ENCODE results near the gene STYXL2.

The STYXL2 gene

DNA sequence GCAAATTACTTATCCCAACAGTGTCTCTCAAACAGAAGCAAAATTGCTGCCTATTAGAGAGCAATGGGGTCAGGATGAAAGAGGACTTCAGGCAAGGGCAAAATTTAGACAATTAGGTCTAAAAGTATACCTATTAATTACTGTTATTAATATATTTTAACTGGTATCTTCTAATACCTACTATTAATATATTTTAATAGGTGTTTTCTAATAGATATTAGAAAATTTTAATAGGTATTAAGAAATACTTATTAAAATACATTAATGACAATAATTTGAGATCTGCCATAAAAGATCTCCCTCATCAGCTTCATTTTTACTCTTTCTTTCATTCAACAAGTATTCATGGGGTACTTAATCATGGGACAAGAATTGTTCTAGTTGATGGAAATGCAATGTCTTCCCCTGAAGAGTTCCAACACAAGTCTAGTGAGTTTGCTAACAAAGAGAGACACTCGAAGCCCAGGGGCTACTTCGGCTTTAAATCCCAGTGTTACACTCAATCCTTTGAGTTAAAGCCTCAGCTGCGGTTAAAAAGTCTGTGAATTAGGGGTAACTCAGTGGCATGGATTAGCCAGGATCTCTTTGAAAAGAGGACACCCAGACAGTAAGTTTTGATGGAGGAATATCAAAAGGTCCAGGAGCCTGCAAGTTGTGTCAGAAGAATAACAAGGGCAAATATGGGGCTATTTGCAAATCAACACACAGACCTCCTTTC lies 44.1 kb downstream of the STYXL2 start:
- Histone ChIP-seq H3K4me1 (ENCODE audit: low read length) (no peaks in the 10 kb centered on the region), H3K9me2 (replicated peaks; ENCODE audit: insufficient read depth, low read length) (no peaks in the 10 kb centered on the region), H3K27me3 (replicated peaks; ENCODE audit: insufficient read depth, low read length) (no peaks in the 10 kb centered on the region), H3K9ac (ENCODE audit: low read length) (no peak overlapping the region), H3K4me3 (ENCODE audit: low read length) (no peak overlapping the region), H3F3A (ENCODE audit: insufficient read depth, low read length) (no peaks in the 10 kb centered on the region), H3K27ac (ENCODE audit: low read length) (no peak overlapping the region), H3K4me2 (ENCODE audit: low read depth, low read length) (no peak overlapping the region), H3K9me3 (replicated peaks; ENCODE audit: insufficient read depth, low read length) (no peaks in the 10 kb centered on the region), H4K20me1 (ENCODE audit: insufficient read depth, low read length) (no peaks in the 10 kb centered on the region), H3K36me3 (replicated peaks; ENCODE audit: insufficient read depth, low read length) (no peaks in the 10 kb centered on the region), H2AFZ (ENCODE audit: low read length) (no peak overlapping the region), H3K79me2 (ENCODE audit: low read length) (no peaks in the 10 kb centered on the region)
- TF ChIP-seq EZH2phosphoT487 (IDR thresholded peaks at IDR 0.05; ENCODE audit: low read length) (no peak), EZH2 (optimal IDR thresholded peaks at IDR 0.05; ENCODE audit: low read depth, low read length) (no peak)
- TF ChIP-seq, protein P1, sequence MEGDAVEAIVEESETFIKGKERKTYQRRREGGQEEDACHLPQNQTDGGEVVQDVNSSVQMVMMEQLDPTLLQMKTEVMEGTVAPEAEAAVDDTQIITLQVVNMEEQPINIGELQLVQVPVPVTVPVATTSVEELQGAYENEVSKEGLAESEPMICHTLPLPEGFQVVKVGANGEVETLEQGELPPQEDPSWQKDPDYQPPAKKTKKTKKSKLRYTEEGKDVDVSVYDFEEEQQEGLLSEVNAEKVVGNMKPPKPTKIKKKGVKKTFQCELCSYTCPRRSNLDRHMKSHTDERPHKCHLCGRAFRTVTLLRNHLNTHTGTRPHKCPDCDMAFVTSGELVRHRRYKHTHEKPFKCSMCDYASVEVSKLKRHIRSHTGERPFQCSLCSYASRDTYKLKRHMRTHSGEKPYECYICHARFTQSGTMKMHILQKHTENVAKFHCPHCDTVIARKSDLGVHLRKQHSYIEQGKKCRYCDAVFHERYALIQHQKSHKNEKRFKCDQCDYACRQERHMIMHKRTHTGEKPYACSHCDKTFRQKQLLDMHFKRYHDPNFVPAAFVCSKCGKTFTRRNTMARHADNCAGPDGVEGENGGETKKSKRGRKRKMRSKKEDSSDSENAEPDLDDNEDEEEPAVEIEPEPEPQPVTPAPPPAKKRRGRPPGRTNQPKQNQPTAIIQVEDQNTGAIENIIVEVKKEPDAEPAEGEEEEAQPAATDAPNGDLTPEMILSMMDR (IDR thresholded peaks at IDR 0.05; ENCODE audit: low read length): no peak
- no peak for DNase-seq

DNA sequence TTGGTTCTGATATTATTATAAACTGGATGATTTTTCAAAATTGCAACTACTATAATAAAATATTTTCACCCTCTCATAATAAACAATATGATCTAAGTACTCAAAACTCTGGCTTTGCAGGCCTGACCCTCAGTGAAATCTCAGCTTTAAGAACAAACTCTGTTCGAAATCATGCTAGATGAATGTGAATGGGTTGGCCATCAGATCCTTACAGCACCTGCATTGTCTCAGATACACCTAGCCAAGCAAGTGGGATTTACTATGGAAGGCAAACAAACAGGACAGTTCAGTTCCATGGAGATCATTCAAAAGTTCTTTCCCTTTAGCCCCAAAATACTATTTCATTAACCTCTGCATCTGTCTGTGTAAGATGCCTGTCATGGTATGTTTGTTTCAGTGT lies 44.8 kb downstream of the STYXL2 start:
- no peaks in the 10 kb centered on the region for H3K79me2 ChIP-seq (ENCODE audit: low read length)
- no peaks in the 10 kb centered on the region for H3K27me3 ChIP-seq (replicated peaks; ENCODE audit: insufficient read depth, low read length)
- H4K20me1 ChIP-seq (ENCODE audit: insufficient read depth, low read length): no peaks in the 10 kb centered on the region
- no peaks in the 10 kb centered on the region for H3K9me2 ChIP-seq (replicated peaks; ENCODE audit: insufficient read depth, low read length)
- H3F3A ChIP-seq (ENCODE audit: insufficient read depth, low read length): no peaks in the 10 kb centered on the region
- no peaks in the 10 kb centered on the region for H3K4me1 ChIP-seq (ENCODE audit: low read length)
- DNase-seq: no peak
- H2AFZ ChIP-seq (ENCODE audit: low read length): no peak overlapping the region
- no peak overlapping the region for H3K27ac ChIP-seq (ENCODE audit: low read length)
- H3K9ac ChIP-seq (ENCODE audit: low read length): no peak overlapping the region
- H3K4me2 ChIP-seq (ENCODE audit: low read depth, low read length): no peak overlapping the region
- H3K9me3 ChIP-seq (replicated peaks; ENCODE audit: insufficient read depth, low read length): no peaks in the 10 kb centered on the region
- no peaks in the 10 kb centered on the region for H3K36me3 ChIP-seq (replicated peaks; ENCODE audit: insufficient read depth, low read length)
- H3K4me3 ChIP-seq (ENCODE audit: low read length): no peak overlapping the region
- no peak for TF ChIP-seq EZH2 (optimal IDR thresholded peaks at IDR 0.05; ENCODE audit: low read depth, low read length)
- no peak for TF ChIP-seq EZH2phosphoT487 (IDR thresholded peaks at IDR 0.05; ENCODE audit: low read length)
- TF ChIP-seq, protein P1 (IDR thresholded peaks at IDR 0.05; ENCODE audit: low read length): no peak

DNA sequence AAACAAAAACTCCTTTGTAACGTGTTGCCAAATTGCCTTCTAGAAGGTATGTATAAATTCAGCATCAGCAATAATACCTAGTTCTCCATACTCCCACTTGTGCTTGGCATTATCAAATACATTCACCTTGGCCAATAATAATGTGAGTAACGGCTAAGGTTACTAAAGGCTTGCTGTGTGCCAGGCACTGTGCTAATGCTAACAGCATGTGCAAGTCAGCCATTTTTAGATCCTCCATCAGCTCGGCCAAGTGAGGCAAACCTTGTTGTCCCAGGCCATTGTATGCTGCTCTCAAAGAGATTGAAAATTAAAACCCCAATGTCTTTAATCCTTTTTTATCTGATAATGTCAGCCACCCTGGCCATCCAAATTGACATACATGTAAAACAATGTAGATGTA lies 48.1 kb downstream of the STYXL2 start:
- Histone ChIP-seq H2AFZ (ENCODE audit: low read length) (no peak overlapping the region), H3K79me2 (ENCODE audit: low read length) (no peaks in the 10 kb centered on the region), H3K9ac (ENCODE audit: low read length) (no peak overlapping the region), H3K4me1 (ENCODE audit: low read length) (no peaks in the 10 kb centered on the region), H3F3A (ENCODE audit: insufficient read depth, low read length) (no peaks in the 10 kb centered on the region), H3K4me3 (ENCODE audit: low read length) (no peak overlapping the region), H3K9me3 (replicated peaks; ENCODE audit: insufficient read depth, low read length) (no peaks in the 10 kb centered on the region), H3K9me2 (replicated peaks; ENCODE audit: insufficient read depth, low read length) (no peaks in the 10 kb centered on the region), H3K27ac (ENCODE audit: low read length) (no peak overlapping the region), H4K20me1 (ENCODE audit: insufficient read depth, low read length) (no peaks in the 10 kb centered on the region), H3K4me2 (ENCODE audit: low read depth, low read length) (no peak overlapping the region), H3K36me3 (replicated peaks; ENCODE audit: insufficient read depth, low read length) (no peaks in the 10 kb centered on the region), H3K27me3 (replicated peaks; ENCODE audit: insufficient read depth, low read length) (no peaks in the 10 kb centered on the region)
- no peak for DNase-seq
- TF ChIP-seq EZH2phosphoT487 (IDR thresholded peaks at IDR 0.05; ENCODE audit: low read length) (no peak), EZH2 (optimal IDR thresholded peaks at IDR 0.05; ENCODE audit: low read depth, low read length) (no peak)
- TF ChIP-seq, protein P1 (IDR thresholded peaks at IDR 0.05; ENCODE audit: low read length): no peak

Measured in MM.1S (cell line).